SH-SY5Y (cell line): ENCODE results near the gene MCOLN2.

Source experiments
- GATA2 ChIP-seq: IDR thresholded peaks from 2 replicates; pipeline ENCODE4 v1.6.1; 2011; ENCODE audit warnings: mild to moderate bottlenecking, low read depth, low read length
- GATA3 ChIP-seq: IDR thresholded peaks from 2 replicates; pipeline ENCODE4 v1.6.1; 2011; ENCODE audit warnings: low read depth, mild to moderate bottlenecking, low read length, moderate library complexity

DNA sequence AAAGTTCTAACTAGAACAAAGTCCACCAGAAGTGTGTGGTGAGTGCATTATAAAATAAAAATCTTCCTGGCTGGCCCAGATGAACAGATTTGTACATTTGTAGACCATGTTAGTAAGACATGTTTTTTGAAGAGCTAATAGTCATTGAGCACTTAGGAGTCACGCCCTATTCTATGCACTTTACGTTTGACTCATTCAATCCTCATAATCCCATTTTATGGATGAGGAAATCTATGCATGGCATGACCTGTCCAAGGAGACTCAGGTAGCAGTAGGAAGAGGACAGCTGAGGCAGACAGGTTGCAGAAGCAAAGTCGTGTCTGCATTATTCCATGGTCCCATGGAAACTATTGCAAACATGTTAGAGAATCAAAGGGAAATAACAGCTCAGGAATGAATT is 73.6 kb downstream of the MCOLN2 start:
- TF ChIP-seq GATA2 (no peak), GATA3 (no peak)
